Measurements from ENCODE around the gene KCP. TPM values are rescaled to one million over a fixed set of nuclear protein-coding genes. Genes with fewer than 3 reads are reported as not detected.

Gene KCP
- polyA plus RNA-seq, 1 donor from 2014 or later: 0.31 TPM

DNA sequence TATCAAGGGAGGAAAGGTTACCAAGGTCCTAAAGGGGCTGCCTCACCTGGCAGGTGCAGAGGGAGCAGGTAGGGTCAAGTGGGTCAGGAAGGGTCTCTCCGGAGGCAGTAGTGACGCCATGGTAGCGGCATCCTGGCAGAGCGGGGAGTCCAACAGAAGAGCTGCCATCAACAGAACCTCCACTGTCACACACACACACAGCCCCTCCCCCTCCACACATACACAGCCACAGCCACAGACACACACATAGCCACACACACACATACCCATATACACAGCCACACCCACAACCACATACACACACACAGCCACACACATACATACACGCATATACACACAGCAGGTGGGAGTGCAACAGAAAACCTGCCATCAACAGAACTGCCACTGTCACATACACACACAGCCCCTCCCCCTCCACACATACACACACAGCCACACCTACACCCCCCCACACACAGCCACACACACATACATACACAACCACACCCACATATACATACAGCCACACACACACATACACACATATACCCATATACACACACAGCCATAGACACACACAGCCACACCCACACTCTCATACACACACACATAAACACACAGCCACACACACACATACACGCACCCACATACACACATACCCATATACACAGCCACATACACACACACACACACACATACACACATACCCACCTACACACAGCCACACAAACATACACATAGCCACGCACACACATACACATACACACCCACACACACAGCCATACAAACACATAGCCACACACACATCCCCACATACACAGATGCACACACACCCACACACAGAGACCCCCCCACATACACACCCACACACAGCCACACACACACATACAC, 23.1 kb downstream of the KCP start:
- no peak overlapping the region for H3K9ac ChIP-seq (ENCODE audit: low read length)
- H3K27me3 ChIP-seq (ENCODE audit: insufficient read depth, low read depth, low read length): peaks cover 32% of the 10 kb centered on the region
- no peak overlapping the region for H3K4me2 ChIP-seq (ENCODE audit: low read length)
- H3K79me2 ChIP-seq (replicated peaks; ENCODE audit: insufficient read depth, low read length): no peaks in the 10 kb centered on the region
- H3K27ac ChIP-seq (ENCODE audit: low read length): no peak overlapping the region
- H3K4me3 ChIP-seq (ENCODE audit: low read length): no peak overlapping the region
- H3K36me3 ChIP-seq (ENCODE audit: insufficient read depth, low read length): no peaks in the 10 kb centered on the region
- H3K9me3 ChIP-seq (ENCODE audit: low read length): no peaks in the 10 kb centered on the region
- no peaks in the 10 kb centered on the region for H3K9me2 ChIP-seq (ENCODE audit: insufficient read depth, low read length)
- TF ChIP-seq, protein P1, sequence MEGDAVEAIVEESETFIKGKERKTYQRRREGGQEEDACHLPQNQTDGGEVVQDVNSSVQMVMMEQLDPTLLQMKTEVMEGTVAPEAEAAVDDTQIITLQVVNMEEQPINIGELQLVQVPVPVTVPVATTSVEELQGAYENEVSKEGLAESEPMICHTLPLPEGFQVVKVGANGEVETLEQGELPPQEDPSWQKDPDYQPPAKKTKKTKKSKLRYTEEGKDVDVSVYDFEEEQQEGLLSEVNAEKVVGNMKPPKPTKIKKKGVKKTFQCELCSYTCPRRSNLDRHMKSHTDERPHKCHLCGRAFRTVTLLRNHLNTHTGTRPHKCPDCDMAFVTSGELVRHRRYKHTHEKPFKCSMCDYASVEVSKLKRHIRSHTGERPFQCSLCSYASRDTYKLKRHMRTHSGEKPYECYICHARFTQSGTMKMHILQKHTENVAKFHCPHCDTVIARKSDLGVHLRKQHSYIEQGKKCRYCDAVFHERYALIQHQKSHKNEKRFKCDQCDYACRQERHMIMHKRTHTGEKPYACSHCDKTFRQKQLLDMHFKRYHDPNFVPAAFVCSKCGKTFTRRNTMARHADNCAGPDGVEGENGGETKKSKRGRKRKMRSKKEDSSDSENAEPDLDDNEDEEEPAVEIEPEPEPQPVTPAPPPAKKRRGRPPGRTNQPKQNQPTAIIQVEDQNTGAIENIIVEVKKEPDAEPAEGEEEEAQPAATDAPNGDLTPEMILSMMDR (IDR thresholded peaks at IDR 0.05; ENCODE audit: poor library complexity, severe bottlenecking): no peak
- no peak for TF ChIP-seq RAD21 (conservative IDR thresholded peaks at IDR 0.05)
- no peak for TF ChIP-seq EP300 (conservative IDR thresholded peaks at IDR 0.05; ENCODE audit: poor library complexity, severe bottlenecking)
- no peak for TF ChIP-seq EZH2 (IDR thresholded peaks at IDR 0.05; ENCODE audit: borderline replicate concordance, insufficient read depth, low read length, poor library complexity, severe bottlenecking)
- TF ChIP-seq TAF1 (IDR thresholded peaks at IDR 0.05; ENCODE audit: low read depth): no peak
- TF ChIP-seq, protein P2, sequence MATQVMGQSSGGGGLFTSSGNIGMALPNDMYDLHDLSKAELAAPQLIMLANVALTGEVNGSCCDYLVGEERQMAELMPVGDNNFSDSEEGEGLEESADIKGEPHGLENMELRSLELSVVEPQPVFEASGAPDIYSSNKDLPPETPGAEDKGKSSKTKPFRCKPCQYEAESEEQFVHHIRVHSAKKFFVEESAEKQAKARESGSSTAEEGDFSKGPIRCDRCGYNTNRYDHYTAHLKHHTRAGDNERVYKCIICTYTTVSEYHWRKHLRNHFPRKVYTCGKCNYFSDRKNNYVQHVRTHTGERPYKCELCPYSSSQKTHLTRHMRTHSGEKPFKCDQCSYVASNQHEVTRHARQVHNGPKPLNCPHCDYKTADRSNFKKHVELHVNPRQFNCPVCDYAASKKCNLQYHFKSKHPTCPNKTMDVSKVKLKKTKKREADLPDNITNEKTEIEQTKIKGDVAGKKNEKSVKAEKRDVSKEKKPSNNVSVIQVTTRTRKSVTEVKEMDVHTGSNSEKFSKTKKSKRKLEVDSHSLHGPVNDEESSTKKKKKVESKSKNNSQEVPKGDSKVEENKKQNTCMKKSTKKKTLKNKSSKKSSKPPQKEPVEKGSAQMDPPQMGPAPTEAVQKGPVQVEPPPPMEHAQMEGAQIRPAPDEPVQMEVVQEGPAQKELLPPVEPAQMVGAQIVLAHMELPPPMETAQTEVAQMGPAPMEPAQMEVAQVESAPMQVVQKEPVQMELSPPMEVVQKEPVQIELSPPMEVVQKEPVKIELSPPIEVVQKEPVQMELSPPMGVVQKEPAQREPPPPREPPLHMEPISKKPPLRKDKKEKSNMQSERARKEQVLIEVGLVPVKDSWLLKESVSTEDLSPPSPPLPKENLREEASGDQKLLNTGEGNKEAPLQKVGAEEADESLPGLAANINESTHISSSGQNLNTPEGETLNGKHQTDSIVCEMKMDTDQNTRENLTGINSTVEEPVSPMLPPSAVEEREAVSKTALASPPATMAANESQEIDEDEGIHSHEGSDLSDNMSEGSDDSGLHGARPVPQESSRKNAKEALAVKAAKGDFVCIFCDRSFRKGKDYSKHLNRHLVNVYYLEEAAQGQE (IDR thresholded peaks at IDR 0.05; ENCODE audit: borderline replicate concordance): no peak
- no peak for TF ChIP-seq SMC3 (conservative IDR thresholded peaks at IDR 0.05; ENCODE audit: poor library complexity)
- no peak for TF ChIP-seq MXI1 (conservative IDR thresholded peaks at IDR 0.05; ENCODE audit: poor library complexity, severe bottlenecking)
- H3F3A ChIP-seq (ENCODE audit: insufficient read depth, low read length, poor library complexity, severe bottlenecking): no peaks in the 10 kb centered on the region
- H4K20me1 ChIP-seq (ENCODE audit: insufficient read depth): no peaks in the 10 kb centered on the region
- no peak overlapping the region for H2AFZ ChIP-seq (ENCODE audit: low read depth, low read length)

DNA sequence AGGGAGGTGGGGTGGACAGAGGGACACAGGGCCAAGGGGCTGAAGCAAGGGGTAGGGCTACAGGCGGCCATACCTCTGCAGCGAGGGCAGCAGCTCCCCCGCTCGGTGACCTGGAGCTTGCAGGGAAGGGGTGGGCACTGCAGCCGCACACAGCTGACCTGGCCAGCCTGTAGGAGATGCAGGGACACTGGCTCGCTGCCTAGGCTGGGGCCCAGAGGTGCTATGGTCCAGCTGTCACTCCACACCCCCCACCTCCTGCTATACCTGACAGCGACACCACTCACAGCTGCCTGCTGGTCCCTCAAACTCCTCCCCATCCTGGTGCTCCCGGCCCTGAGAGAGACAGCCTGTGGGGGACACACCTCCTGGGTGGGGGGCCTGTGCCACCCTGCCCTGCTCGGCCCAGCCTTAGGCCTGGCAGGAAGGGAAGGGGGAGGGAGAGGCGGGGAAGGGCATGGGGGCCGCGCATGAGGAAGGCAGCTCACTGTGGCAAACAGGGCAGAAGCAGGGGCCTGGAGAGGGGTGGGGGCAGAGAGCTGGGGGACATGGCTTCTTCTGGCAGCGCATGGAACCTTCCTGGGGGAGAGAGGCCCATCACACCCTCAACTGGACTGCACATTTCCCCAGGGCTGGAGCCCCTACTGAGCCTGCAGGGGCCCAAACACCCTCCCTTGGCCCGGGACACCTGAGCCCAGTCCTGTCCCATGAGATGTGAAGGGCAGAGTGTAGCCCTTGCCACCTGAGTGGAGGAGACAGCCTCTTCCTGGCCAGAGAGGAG, 23.9 kb downstream of the KCP start:
- no peak for TF ChIP-seq POLR2AphosphoS5 (IDR thresholded peaks at IDR 0.05)
- no peak for TF ChIP-seq MXI1 (conservative IDR thresholded peaks at IDR 0.05; ENCODE audit: poor library complexity, severe bottlenecking)
- TF ChIP-seq, protein P2 (IDR thresholded peaks at IDR 0.05; ENCODE audit: borderline replicate concordance): no peak
- TF ChIP-seq TAF1 (IDR thresholded peaks at IDR 0.05; ENCODE audit: low read depth): no peak
- TF ChIP-seq, protein P1 (IDR thresholded peaks at IDR 0.05; ENCODE audit: poor library complexity, severe bottlenecking): no peak
- TF ChIP-seq SMC3 (conservative IDR thresholded peaks at IDR 0.05; ENCODE audit: poor library complexity): no peak
- no peak for TF ChIP-seq EZH2 (IDR thresholded peaks at IDR 0.05; ENCODE audit: borderline replicate concordance, insufficient read depth, low read length, poor library complexity, severe bottlenecking)
- no peak for TF ChIP-seq RAD21 (conservative IDR thresholded peaks at IDR 0.05)
- no peak for TF ChIP-seq EP300 (conservative IDR thresholded peaks at IDR 0.05; ENCODE audit: poor library complexity, severe bottlenecking)
- no peak overlapping the region for H3K27ac ChIP-seq (ENCODE audit: low read length)
- no peaks in the 10 kb centered on the region for H3K79me2 ChIP-seq (replicated peaks; ENCODE audit: insufficient read depth, low read length)

More for the DNA sequence above, 23.9 kb downstream of the KCP start:
- peaks cover 29% of the 10 kb centered on the region for H3K27me3 ChIP-seq (ENCODE audit: insufficient read depth, low read depth, low read length)
- no peak overlapping the region for H3K4me3 ChIP-seq (ENCODE audit: low read length)
- no peaks in the 10 kb centered on the region for H3F3A ChIP-seq (ENCODE audit: insufficient read depth, low read length, poor library complexity, severe bottlenecking)
- H2AFZ ChIP-seq (ENCODE audit: low read depth, low read length): no peak overlapping the region
- no peak overlapping the region for H3K4me2 ChIP-seq (ENCODE audit: low read length)
- H3K9ac ChIP-seq (ENCODE audit: low read length): no peak overlapping the region
- H3K9me2 ChIP-seq (ENCODE audit: insufficient read depth, low read length): no peaks in the 10 kb centered on the region
- no peaks in the 10 kb centered on the region for H3K36me3 ChIP-seq (ENCODE audit: insufficient read depth, low read length)
- H3K9me3 ChIP-seq (ENCODE audit: low read length): no peaks in the 10 kb centered on the region
- no peaks in the 10 kb centered on the region for H4K20me1 ChIP-seq (ENCODE audit: insufficient read depth)
